T47D (cell line): ENCODE results near the gene AIRE.

Experiments
- DNase-seq, 2 experiments: peaks; one replicate each; pipeline versions ENCODE4 v3.0.0 to v3.0.0-alpha.2; 2011 to 2012; ENCODE audit warnings: low read depth in 1 of 2, low spot score in 1 of 2
- JUND ChIP-seq: IDR thresholded peaks from 2 replicates; pipeline ENCODE4 v1.6.1; 2012; ENCODE audit warnings: low read depth
- in situ Hi-C: cut with HindIII; loops from 2 replicates; pipeline ENCODE4 v1.10.0; 2016; ENCODE audit warnings: low sequenced_read_pairs, low pct_unique_long_range_greater_than_20kb

Gene AIRE

DNA sequence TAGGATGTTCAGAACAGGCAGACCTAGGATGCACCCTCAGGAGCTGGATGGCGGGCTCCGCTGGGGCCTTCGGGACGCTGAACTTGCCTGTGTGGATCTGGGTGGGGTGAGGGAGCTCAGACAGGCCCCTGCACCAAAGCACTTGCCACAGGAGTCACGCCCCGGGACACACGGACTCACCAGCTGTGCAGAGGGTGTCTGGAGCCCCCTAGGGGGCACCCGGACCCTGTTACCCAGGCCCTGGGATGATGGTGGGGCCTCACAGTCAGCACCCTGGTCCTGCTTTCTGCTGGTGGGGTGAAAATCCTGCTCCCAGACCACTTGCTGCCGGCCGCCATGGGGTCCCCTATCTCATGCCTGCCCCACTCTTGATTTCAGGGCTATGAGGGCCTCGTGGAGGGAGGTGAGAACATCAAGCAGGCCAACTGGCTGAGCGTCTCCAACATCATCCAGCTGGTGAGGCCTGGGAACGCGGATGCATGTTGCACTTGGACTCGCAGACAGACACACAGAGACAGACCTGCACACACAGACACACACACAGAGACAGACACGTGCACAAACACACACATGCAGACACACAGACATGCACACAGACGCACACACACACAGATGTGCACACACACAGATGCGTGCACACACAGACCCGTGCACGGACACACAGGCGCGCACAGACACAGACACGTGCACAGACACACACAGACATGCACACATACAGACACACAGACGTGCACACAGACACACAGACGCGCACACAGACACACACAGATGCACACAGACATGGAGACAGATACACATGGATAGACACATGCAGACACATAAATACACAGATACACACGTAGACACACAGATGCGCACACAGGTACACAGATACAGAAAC, 25.2 kb downstream of the AIRE start:
- TF ChIP-seq JUND, result no peak
- in situ Hi-C loops, result no loop called here
- no peak for DNase-seq

DNA sequence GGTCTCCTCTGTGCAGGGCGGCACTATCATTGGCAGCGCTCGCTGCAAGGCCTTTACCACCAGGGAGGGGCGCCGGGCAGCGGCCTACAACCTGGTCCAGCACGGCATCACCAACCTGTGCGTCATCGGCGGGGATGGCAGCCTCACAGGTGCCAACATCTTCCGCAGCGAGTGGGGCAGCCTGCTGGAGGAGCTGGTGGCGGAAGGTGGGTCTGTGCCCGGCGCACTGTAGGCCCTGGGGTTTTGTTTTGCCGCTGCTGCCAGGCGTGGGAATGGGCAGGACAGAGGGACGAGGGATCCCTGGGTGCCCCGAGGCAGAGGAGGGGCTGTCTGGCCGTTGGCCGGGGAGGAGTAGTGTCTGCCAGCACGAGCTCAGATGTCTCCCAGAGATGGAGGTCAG, 26.4 kb downstream of the AIRE start:
- no peak for DNase-seq
- TF ChIP-seq JUND, result no peak
- in situ Hi-C loops, result no loop called here

DNA sequence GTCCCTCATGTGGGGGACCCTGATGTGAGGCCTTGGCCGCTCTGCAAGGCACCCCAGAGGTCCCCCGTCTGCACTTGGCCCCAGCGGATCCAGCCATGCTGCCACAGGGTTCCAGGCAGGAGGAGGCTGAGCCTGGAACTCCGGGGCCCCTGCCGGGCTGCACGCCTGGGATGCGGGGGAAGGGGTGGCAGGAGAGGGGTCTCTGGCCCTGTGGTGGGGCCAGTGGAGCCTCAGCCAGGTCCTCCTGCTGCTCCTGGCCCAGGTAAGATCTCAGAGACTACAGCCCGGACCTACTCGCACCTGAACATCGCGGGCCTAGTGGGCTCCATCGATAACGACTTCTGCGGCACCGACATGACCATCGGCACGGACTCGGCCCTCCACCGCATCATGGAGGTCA, 27.0 kb downstream of the AIRE start:
- in situ Hi-C loops, result no loop called here
- no peak for DNase-seq
- no peak for TF ChIP-seq JUND

DNA sequence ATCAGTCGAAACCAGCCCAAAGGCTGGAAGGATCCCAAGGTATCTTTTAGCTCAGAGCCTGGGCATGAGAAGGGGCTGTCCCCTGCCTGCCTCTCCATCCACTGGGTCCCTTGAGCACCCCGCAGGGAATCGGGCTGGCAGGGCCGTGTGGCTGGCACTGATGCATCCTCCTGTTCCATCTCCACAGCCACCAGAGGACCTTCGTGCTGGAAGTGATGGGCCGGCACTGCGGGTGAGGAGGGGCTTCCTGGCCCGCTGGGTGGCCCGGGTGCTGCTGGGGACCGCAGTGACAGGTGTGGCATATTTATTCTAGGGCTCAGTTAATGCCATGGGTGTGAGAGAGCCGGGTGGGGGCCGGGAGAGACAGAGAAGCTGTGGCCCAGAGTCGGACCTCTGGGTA, 27.8 kb downstream of the AIRE start:
- DNase-seq, result no peak
- in situ Hi-C loops, result no loop called here
- TF ChIP-seq JUND, result no peak

DNA sequence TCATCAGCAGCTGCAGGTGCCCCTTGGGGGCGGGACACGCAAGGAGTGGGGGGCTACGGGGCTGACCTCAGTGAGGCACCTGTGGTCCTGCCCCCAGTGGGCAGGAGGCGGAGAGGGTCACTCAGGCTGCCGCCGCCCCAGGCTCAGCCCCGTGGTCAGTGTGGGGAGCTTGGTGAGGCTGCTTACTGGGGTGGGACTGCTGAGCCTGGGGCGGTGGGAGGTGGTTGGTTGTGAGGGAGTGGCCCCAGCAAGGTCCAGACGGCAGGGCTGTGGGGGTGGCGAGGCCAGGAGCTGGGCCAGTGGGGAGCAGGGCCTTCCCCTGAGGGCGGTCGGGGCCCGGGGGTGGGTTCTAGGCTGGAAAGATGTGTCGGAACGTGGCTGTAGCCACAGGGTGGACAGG, 28.5 kb downstream of the AIRE start:
- DNase-seq, result no peak
- in situ Hi-C loops, result no loop called here
- TF ChIP-seq JUND, result no peak

DNA sequence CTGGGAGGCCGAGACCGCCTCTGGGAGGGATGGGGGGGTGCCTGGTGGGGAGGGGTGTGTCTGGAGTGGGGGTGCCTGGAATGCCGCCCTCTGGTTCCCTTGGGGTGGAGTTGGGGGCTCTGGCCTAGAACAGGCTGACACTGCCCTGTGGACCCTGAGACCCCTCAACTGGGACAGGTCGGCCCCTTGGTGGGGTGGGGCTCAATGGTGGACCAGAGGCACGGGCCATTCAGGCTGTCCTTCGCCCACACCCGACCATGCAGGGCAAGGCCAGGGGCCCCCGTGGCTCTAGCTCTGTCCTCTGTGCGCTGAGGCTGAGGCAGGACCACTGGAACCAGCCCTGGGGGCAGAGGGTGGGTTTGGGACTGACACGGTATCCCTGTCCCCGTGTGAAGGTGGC, 28.9 kb downstream of the AIRE start:
- no peak for TF ChIP-seq JUND
- no peak for DNase-seq
- in situ Hi-C loops, result no loop called here

DNA sequence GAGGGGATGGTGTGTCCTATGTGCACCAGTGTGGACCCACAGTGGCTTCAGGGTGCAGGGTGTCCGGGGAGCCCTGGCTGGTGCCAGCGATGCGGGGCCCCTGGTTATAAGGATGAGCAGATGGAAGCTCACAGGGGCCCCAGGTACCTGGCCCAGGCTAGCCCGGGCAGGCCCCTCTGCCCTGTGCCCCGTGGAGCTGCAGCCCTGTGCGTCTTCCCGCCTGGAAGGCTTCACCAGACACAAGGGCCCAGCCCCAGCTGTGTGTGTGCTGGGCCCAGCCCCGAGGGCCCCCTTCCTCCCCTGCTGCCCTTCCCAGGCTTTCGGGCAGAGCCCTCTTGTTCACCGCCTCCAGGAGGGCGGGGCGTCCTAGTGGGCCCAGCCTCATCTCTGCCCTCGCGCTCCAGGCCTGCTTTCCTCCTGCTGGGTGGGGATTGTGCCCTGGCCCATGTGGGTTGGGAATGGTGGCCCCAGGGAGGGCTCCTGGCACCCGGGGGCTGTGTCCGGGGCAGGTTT, 30.1 kb downstream of the AIRE start:
- no peak for DNase-seq
- TF ChIP-seq JUND, result no peak
- in situ Hi-C loops, result no loop called here

DNA sequence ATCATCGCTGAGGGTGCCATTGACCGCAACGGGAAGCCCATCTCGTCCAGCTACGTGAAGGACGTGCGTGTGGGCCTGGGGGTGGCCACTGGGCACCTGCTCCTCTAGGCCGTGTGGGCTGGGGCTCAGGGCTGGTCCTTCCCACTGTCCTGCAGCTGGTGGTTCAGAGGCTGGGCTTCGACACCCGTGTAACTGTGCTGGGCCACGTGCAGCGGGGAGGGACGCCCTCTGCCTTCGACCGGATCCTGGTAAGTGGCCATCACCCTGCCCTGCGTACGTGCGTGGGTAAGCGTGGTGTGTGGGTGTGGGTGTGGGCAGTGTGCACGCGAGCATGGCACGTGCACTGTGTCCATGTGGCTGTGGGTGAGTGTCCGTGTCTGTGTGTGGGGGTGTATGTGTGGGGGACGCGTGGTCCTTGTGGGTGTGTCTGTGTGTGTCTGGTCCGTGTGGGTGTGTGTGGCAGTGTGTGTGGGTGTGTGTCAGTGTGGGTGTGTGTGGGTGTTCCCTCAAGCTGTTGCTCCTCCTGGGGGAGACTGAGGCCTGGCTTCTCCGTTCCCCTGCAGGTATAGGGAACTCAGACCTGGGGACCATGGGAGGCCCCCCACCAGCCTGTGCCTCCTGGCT, 30.7 kb downstream of the AIRE start:
- in situ Hi-C loops, result no loop called here

GRCh38 chr21:44317241-44317782, 31.6 kb downstream of the AIRE start:
- no peak for TF ChIP-seq JUND
- DNase-seq, result no peak
- in situ Hi-C loops, result no loop called here

More for the DNA sequence above, 30.7 kb downstream of the AIRE start:
- DNase-seq, result no peak
- no peak for TF ChIP-seq JUND

- no peak for TF ChIP-seq JUND
- no peak for DNase-seq
- in situ Hi-C loops, result no loop called here
These were observed 32.2 kb downstream of the AIRE start for GRCh38 chr21:44317871-44318270.

GRCh38 chr21:44318489-44319285, 33.0 kb downstream of the AIRE start:
- in situ Hi-C loops, result no loop called here

DNA sequence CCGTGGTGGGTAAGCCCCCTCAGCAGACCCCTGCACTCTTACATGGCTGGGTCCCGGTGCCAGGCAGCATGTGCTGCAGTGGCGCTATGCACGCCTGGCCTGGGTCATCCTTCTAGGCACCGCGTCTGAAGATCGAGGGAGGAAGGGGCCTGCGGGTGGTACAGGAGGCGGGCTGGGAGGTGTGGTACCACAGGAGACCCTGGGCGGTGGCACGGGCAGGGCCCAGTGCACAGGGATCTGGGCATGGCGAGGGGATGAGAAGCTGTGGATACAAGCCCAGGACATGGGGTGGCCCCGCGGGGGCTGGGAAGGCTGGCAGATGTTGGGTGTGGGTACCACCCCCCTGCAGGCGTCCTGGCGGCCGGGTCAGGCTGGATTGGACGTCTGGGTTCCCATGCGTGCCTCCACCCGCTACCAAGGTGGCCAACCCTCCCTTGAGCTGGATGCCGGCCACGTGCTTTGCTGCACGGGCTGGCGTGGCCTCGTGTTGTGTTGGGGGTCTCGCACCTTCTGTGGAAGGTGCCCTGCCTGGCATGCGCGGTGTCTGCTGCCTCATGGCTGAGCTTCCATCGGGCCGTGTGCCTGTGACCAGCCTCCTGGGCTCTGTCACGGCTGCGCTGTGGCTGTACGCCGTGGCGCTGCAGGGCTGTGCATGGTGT, 33.9 kb downstream of the AIRE start:
- no peak for DNase-seq
- in situ Hi-C loops, result no loop called here
- no peak for TF ChIP-seq JUND

More at GRCh38 chr21:44318489-44319285, 33.0 kb downstream of the AIRE start:
- TF ChIP-seq JUND, result no peak
- DNase-seq, result no peak
